GM23248 (cell line): Measurements from ENCODE around the gene CRELD2. TPM values are rescaled to one million over a fixed set of nuclear protein-coding genes. Genes with fewer than 3 reads are reported as not detected.
A peak's percentile ranks its signal among the peaks of the same experiment; 100 is the strongest.

Source experiments
- DNase-seq: peaks from one replicate; pipeline ENCODE4 v3.0.0-alpha.2; 2015
- H2AFZ ChIP-seq: fragments of 200-600 bp; sonication (generic); 2 replicates; pipeline ENCODE4 v1.6.1; 2016; ENCODE audit warnings: antibody characterized with exemption
- H3F3A ChIP-seq: fragments of 200-600 bp; sonication (generic); 2 replicates; pipeline ENCODE4 v1.6.1; 2016; ENCODE audit warnings: mild to moderate bottlenecking, antibody characterized with exemption, mixed run types; ENCODE audit not compliant: insufficient read depth
- H3K27ac ChIP-seq: fragments of 200-600 bp; sonication (generic); 2 replicates; pipeline ENCODE4 v1.5.1; 2016; ENCODE audit warnings: mild to moderate bottlenecking
- H3K27me3 ChIP-seq: fragments of 200-600 bp; sonication (generic); replicated peaks from 2 replicates; pipeline ENCODE4 v1.6.1; 2016; ENCODE audit warnings: mild to moderate bottlenecking; ENCODE audit not compliant: insufficient read depth
- H3K36me3 ChIP-seq: fragments of 200-600 bp; sonication (generic); 2 replicates; pipeline ENCODE4 v1.6.1; 2016; ENCODE audit warnings: low read depth, mild to moderate bottlenecking
- H3K4me1 ChIP-seq: fragments of 200-600 bp; sonication (generic); 2 replicates; pipeline ENCODE4 v1.6.1; 2016; ENCODE audit warnings: mild to moderate bottlenecking; ENCODE audit not compliant: insufficient read depth
- H3K4me2 ChIP-seq: fragments of 200-600 bp; sonication (generic); one replicate; pipeline ENCODE4 v1.6.1; 2016; ENCODE audit warnings: mild to moderate bottlenecking; ENCODE audit not compliant: unreplicated experiment
- H3K4me3 ChIP-seq: fragments of 200-600 bp; sonication (generic); 2 replicates; pipeline ENCODE4 v1.5.1; 2016; ENCODE audit warnings: mild to moderate bottlenecking
- H3K79me2 ChIP-seq: fragments of 200-600 bp; sonication (generic); 2 replicates; pipeline ENCODE4 v1.6.1; 2016; ENCODE audit warnings: mild to moderate bottlenecking; ENCODE audit not compliant: insufficient read depth
- H3K9ac ChIP-seq: fragments of 200-600 bp; sonication (generic); 2 replicates; pipeline ENCODE4 v1.6.1; 2016; ENCODE audit warnings: mild to moderate bottlenecking
- H3K9me2 ChIP-seq: fragments of 200-600 bp; sonication (generic); 2 replicates; pipeline ENCODE4 v1.6.1; 2016; ENCODE audit warnings: mixed run types, mild to moderate bottlenecking, moderate library complexity; ENCODE audit not compliant: insufficient read depth
- H3K9me3 ChIP-seq: fragments of 200-600 bp; sonication (generic); one replicate; pipeline ENCODE4 v1.6.1; 2017; ENCODE audit warnings: low read depth
- H4K20me1 ChIP-seq: fragments of 200-600 bp; sonication (generic); 2 replicates; pipeline ENCODE4 v1.6.0; 2016; ENCODE audit not compliant: insufficient read depth
- EZH2 ChIP-seq: fragments of 200-600 bp; sonication (generic); IDR thresholded peaks from 2 replicates; pipeline ENCODE4 v1.6.1; 2018; ENCODE audit warnings: antibody characterized with exemption, mild to moderate bottlenecking; ENCODE audit not compliant: insufficient read depth, poor library complexity, severe bottlenecking
- EZH2phosphoT487 ChIP-seq: fragments of 200-600 bp; sonication (generic); IDR thresholded peaks from 2 replicates; pipeline ENCODE4 v1.6.1; 2018; ENCODE audit warnings: antibody characterized with exemption, moderate library complexity, mild to moderate bottlenecking, low read depth; ENCODE audit not compliant: insufficient read depth
- WGBS, 2 experiments: methylation state at CpG; one replicate each; pipeline ENCODE4 v1.1.6; 2015 to 2017; ENCODE audit warnings: low lambda C conversion rate in 2 of 2, low coverage in 1 of 2; ENCODE audit errors: missing lambda C conversion rate in 2 of 2; 5-methylcytosine and 5-hydroxymethylcytosine counted together
- in situ Hi-C: fragments of 300-500 bp; cut with MboI; formaldehyde crosslinking; loops from 2 replicates; pipeline ENCODE4 v1.15.0; 2020
- polyA plus RNA-seq: library from polyadenylated mRNA; unstranded; fragments of >200 nt; fragmentation: Nextera tagmentation; extraction: Ambion mirVana; gene quantifications from 2 replicates; pipeline ENCODE4 v1.2.1, GENCODE V29; 2016
- total RNA-seq: library from RNA; depleted of rRNA; stranded (reverse); fragments of >200 nt; shearing (Covaris generic); gene quantifications from 2 replicates; pipeline ENCODE4 v1.2.3, GENCODE V29; 2014

The CRELD2 gene
- total and polyA plus RNA-seq, 2 experiments from 2014 or later, result 57.1 to 78.4 TPM

DNA sequence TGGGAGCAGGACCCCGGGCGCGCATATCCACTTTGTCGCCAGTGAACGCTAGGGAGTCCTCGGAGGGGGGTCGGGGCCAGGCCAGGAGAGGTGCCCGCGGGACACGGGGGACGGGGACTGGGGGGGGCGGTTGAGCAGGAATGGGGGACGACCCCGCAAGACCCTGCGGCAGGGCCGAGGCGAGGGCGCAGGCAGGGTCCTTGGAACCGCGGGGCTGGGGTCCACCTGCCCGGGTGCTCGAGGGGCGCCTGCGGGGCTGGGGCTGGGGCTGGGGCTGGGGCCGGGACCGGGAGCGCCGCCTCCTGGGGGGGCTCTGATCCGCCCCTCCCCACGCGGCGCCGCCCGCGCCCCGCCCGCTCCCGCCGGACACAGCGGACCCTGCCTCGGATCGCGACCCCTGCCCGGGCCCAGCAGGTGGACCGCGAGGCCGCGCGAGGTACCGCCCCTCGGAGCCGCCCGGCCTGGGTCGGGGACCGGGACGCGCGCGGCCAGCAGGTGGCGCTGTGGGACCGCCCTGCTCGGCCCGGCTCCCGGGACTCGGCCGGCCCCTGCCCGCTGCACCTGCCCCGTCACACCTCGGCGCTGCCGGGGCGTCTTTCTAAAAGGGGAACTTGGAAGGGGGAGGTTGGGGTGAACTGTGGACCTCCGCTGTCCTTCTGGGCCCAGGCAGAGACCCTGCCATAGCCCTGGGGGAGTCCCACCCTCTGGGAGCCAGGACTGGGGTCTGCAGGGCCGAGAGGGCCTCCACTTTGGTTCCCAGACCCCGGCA, 11.0 kb downstream of the CRELD2 start:
- TF ChIP-seq EZH2phosphoT487 (no peak), EZH2 (no peak)
- no peaks in the 10 kb centered on the region; the same call in 1 of the 2 replicates for H3K36me3 ChIP-seq
- 2 to 5% methylated on average over 40 to 44 of the region's 75 CpGs for WGBS, 2 experiments
- H3K9me2 ChIP-seq, result no peaks in the 10 kb centered on the region
- no peak overlapping the region for H2AFZ ChIP-seq
- H3K27me3 ChIP-seq, result no peaks in the 10 kb centered on the region
- no peaks in the 10 kb centered on the region for H4K20me1 ChIP-seq
- H3K4me1 ChIP-seq, result peaks cover 7% of the 10 kb centered on the region; the same call in 1 of the 2 replicates
- no peak overlapping the region for H3K4me3 ChIP-seq
- no peak overlapping the region for H3K4me2 ChIP-seq
- in situ Hi-C loops, result no loop called here
- no peaks in the 10 kb centered on the region for H3K79me2 ChIP-seq
- H3K9ac ChIP-seq, result no peak overlapping the region
- H3K27ac ChIP-seq, result no peak overlapping the region
- no peaks in the 10 kb centered on the region for H3K9me3 ChIP-seq
- DNase-seq, result peak; percentile 73
- H3F3A ChIP-seq, result 0 out of 2 replicates have a peak, but pooled peaks cover 5% of the 10 kb centered on the region

DNA sequence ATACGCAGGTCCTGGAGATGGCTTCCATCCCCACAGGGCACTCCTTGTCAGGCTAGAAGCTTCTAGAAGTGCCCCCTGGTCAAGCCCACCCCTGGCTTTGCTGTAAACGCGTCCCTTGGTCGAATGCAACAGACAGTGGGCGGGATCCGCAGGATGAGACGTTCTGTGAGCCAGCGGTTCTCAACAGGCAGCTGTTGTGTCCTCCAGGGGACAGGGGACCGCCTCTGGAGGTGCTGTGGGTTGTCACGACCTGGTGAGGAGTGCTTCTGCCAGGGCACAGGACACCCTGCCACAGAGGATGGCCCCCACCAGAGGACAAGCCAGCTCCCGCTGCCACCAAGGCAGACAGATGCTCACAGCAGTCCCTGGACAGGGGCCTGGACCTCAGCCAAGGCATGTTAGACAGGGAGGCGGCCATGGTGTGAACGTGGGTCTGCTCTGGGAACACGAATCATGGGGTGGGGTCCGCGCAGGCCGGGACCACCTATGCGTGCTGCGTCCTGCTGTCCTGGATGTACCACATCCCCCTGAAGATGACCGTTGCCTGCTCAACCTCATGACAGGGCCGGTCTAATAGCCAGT, 11.7 kb downstream of the CRELD2 start:
- 25 to 30% methylated on average over 16 to 21 of the region's 21 CpGs for WGBS, 2 experiments
- in situ Hi-C loops, result loop anchor here (5.0 kb wide), 1 partner anchor 102 kb away; no protein-coding TSS in a partner anchor
- no peak overlapping the region for H3K4me3 ChIP-seq

DNA sequence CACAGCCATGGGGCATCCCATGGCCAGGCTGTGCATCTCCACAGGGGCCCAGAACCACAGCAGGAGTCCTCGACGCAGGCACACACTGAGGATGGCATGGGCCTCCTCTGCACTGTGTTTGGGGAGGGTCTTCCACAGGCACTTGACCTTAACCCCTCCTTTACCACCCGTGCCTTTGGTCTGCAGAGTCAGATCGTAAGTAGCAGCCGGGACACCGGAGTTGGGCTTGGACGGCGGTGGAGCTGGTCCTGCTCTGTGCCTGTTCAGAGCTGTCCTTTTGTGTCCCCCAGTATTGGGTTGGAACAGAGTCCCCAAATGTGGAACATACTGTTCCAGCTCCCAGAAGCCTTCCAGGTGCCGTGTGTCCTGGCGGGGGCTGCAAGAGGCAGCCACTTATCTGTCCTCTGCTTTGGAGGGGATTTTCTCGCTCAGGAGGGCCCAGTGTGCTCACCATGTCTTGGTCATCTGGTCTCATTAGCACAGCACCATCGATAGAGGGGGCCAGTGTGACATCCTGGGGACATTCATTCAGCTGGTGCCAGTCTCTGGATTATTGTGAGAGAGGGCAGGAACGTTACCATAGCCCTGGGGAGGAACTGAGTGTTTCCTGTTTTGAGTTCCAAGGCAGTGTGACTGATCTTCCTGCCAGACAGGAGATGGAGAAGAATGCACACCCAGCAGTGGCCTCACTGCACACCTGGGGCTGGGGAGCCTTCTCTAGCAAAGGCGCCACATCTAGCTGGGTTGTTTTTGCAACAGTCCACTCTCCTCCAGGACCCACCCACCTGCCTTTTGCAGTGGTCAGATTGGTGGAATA, 12.4 kb downstream of the CRELD2 start:
- Histone ChIP-seq H3K9ac (no peak overlapping the region), H3K4me2 (no peak overlapping the region), H2AFZ (no peak overlapping the region), H3K4me3 (no peak overlapping the region), H3K27ac (no peak overlapping the region), H4K20me1 (no peaks in the 10 kb centered on the region), H3K27me3 (no peaks in the 10 kb centered on the region), H3F3A (0 out of 2 replicates have a peak, but pooled peaks cover 5% of the 10 kb centered on the region), H3K9me3 (no peaks in the 10 kb centered on the region), H3K36me3 (no peaks in the 10 kb centered on the region), H3K4me1 (peaks cover 13% of the 10 kb centered on the region; the same call in 1 of the 2 replicates), H3K9me2 (no peaks in the 10 kb centered on the region), H3K79me2 (no peaks in the 10 kb centered on the region)
- in situ Hi-C loops, result loop anchor here (5.0 kb wide), 1 partner anchor 101 kb away; no protein-coding TSS in a partner anchor
- WGBS, 2 experiments, result 37% methylated on average over 14 of the region's 14 CpGs
- DNase-seq, result peak; percentile 67
- no peak for TF ChIP-seq EZH2phosphoT487
- TF ChIP-seq EZH2, result no peak

More for the DNA sequence above, 11.7 kb downstream of the CRELD2 start:
- H3K9me3 ChIP-seq, result no peaks in the 10 kb centered on the region
- peaks cover 13% of the 10 kb centered on the region; the same call in 1 of the 2 replicates for H3K4me1 ChIP-seq
- no peaks in the 10 kb centered on the region for H3K9me2 ChIP-seq
- no peak for TF ChIP-seq EZH2phosphoT487
- TF ChIP-seq EZH2, result no peak
- H2AFZ ChIP-seq, result no peak overlapping the region
- H3K36me3 ChIP-seq, result no peaks in the 10 kb centered on the region; the same call in 1 of the 2 replicates
- H3K27me3 ChIP-seq, result no peaks in the 10 kb centered on the region
- H3F3A ChIP-seq, result 0 out of 2 replicates have a peak, but pooled peaks cover 5% of the 10 kb centered on the region
- peak; percentile 32 for DNase-seq
- H3K27ac ChIP-seq, result no peak overlapping the region
- no peaks in the 10 kb centered on the region for H4K20me1 ChIP-seq
- H3K4me2 ChIP-seq, result no peak overlapping the region
- H3K79me2 ChIP-seq, result no peaks in the 10 kb centered on the region
- no peak overlapping the region for H3K9ac ChIP-seq
